LNCAP (cell line): ENCODE measurements around the gene PTGER1.

Experiments
- CTCF ChIP-seq: fragments of 450-650 bp; IDR thresholded peaks from 2 replicates; pipeline ENCODE4 v1.5.1; 2017; ENCODE audit warnings: mild to moderate bottlenecking

Gene PTGER1

DNA sequence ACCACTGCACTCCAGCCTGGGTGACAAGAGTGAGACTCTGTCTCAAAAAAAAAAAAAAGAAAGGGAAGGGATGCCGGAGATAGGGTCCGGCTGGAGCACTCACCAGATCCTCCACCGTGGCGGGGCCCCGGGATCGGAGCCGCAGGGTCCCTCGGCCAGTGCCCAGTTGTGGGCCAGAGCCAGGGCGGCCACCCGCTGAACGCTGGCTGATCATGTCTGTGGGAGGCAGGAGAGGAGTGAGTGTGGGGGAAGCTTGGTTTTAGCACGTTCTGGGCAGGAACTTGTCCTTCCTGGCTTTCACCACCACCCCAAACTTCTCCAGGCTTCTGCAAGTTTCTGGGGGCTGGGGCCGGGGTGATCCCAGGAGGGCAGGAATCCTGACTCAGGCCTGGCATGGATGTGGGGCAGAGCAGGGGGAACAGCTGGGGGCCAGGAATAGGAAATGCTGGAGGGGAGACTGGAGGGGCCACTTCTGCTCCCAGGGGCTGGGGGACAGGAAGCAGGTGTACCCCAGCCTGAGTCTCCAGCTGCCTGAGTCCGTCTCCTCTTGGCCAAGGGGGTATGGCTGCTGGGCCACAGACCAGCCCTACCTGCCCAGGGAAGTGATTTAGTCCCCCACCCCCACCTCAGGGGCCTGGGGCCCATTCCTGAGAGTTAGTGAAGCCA is 4.3 kb upstream of the PTGER1 start:
- TF ChIP-seq CTCF = no peak

GRCh38 chr19:14478113-14478545 is 3.0 kb upstream of the PTGER1 start:
- TF ChIP-seq CTCF = no peak

- no peak for TF ChIP-seq CTCF
Observed at GRCh38 chr19:14477418-14478112, 2.4 kb upstream of the PTGER1 start.

- no peak for TF ChIP-seq CTCF
Observed at GRCh38 chr19:14476673-14477401, 1.7 kb upstream of the PTGER1 start.

GRCh38 chr19:14476327-14476672 is 1.1 kb upstream of the PTGER1 start:
- no peak for TF ChIP-seq CTCF

DNA sequence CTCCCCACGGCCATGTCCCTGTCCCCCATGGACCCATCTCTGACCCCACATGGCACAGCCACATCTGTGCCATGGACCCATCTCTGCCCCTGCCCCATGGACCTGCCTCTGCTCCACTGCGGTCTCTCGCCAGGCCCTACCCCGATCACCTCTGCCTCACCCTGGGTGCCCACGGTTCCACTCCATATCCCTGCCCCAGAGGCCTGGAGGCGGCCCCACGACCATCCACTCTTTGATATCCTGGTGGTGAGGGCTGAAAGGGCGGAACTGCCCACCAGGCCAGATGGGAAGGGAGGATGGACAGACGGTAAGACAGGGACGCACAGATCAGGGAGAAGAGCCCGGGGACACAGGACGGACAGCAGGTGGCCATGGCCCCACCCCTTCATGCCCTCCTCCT is 327 bp downstream of the PTGER1 start:
- TF ChIP-seq CTCF = no peak

GRCh38 chr19:14473978-14474578 is 1.1 kb downstream of the PTGER1 start:
- TF ChIP-seq CTCF = no peak
